Measurements from ENCODE around the gene GABPB2. TPM values are rescaled to one million over a fixed set of nuclear protein-coding genes. Genes with fewer than 3 reads are reported as not detected.

GABPB2 gene
- total RNA-seq, 1 experiment from 2014 or later = 8.1 TPM

DNA sequence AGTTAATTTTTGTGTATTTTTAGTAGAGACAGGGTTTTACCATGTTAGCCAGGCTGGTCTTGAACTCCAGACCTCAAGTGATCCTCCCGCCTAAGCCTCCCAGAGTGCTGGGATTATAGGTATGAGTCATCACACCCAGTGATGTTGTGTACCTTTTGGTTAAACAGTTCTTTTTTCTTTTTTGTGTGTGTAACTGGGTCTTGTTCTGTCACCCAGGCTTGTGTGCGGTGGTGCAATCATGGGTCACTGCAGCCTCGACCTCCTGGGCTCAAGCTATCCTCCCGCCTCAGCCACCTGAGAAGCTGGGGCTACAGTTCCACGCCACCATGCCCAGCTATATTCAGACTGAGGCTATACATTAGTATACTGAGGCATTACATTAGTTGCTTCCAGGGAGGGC, 37.8 kb downstream of the GABPB2 start:
- Histone ChIP-seq H3K4me1 (ENCODE audit: control insufficient read depth, insufficient read depth, low read length) (no peaks in the 10 kb centered on the region), H3K27me3 (ENCODE audit: control insufficient read depth, insufficient read depth, low read length) (no peaks in the 10 kb centered on the region), H3K4me3 (ENCODE audit: low read depth in 2 of 2, low read length in 2 of 2) (no peak overlapping the region), H3K36me3 (ENCODE audit: control insufficient read depth, insufficient read depth, low read length) (no peaks in the 10 kb centered on the region), H3K27ac (ENCODE audit: low read length) (no peak overlapping the region), H3K9me3 (ENCODE audit: control insufficient read depth, insufficient read depth, low read depth, low read length) (no peaks in the 10 kb centered on the region)
- ChIA-PET CTCF (interaction anchor here (1.0 kb wide), 1 partner anchor 9 kb away, joined by 3 read pairs; no protein-coding TSS in a partner anchor), POLR2A (no interaction called here)
- no TSS peak for BruUV-seq (replicated peaks)
- DNase-seq (ENCODE audit: low read depth, low spot score) (no peak), ATAC-seq (no peak)
- intact Hi-C loops (cut with micrococcal nuclease; ENCODE audit: unreplicated experiment) (no loop called here), in situ Hi-C loops (cut with HindIII; ENCODE audit: low pct_unique_long_range_greater_than_20kb, low sequenced_read_pairs) (no loop called here)
- TF ChIP-seq SIN3A (IDR thresholded peaks at IDR 0.05; ENCODE audit: borderline replicate concordance, insufficient read depth, low read depth, low read length) (no peak), TCF7L2 (IDR thresholded peaks at IDR 0.05; ENCODE audit: low read depth, low read length) (no peak), POLR2AphosphoS5 (IDR thresholded peaks at IDR 0.05; ENCODE audit: low read depth, low read length) (no peak)
- TF ChIP-seq, protein P1, sequence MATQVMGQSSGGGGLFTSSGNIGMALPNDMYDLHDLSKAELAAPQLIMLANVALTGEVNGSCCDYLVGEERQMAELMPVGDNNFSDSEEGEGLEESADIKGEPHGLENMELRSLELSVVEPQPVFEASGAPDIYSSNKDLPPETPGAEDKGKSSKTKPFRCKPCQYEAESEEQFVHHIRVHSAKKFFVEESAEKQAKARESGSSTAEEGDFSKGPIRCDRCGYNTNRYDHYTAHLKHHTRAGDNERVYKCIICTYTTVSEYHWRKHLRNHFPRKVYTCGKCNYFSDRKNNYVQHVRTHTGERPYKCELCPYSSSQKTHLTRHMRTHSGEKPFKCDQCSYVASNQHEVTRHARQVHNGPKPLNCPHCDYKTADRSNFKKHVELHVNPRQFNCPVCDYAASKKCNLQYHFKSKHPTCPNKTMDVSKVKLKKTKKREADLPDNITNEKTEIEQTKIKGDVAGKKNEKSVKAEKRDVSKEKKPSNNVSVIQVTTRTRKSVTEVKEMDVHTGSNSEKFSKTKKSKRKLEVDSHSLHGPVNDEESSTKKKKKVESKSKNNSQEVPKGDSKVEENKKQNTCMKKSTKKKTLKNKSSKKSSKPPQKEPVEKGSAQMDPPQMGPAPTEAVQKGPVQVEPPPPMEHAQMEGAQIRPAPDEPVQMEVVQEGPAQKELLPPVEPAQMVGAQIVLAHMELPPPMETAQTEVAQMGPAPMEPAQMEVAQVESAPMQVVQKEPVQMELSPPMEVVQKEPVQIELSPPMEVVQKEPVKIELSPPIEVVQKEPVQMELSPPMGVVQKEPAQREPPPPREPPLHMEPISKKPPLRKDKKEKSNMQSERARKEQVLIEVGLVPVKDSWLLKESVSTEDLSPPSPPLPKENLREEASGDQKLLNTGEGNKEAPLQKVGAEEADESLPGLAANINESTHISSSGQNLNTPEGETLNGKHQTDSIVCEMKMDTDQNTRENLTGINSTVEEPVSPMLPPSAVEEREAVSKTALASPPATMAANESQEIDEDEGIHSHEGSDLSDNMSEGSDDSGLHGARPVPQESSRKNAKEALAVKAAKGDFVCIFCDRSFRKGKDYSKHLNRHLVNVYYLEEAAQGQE (IDR thresholded peaks at IDR 0.05; ENCODE audit: insufficient read depth in 1 of 2, low read depth in 2 of 2, low read length in 1 of 2) = no peak
- TF ChIP-seq, protein P2, sequence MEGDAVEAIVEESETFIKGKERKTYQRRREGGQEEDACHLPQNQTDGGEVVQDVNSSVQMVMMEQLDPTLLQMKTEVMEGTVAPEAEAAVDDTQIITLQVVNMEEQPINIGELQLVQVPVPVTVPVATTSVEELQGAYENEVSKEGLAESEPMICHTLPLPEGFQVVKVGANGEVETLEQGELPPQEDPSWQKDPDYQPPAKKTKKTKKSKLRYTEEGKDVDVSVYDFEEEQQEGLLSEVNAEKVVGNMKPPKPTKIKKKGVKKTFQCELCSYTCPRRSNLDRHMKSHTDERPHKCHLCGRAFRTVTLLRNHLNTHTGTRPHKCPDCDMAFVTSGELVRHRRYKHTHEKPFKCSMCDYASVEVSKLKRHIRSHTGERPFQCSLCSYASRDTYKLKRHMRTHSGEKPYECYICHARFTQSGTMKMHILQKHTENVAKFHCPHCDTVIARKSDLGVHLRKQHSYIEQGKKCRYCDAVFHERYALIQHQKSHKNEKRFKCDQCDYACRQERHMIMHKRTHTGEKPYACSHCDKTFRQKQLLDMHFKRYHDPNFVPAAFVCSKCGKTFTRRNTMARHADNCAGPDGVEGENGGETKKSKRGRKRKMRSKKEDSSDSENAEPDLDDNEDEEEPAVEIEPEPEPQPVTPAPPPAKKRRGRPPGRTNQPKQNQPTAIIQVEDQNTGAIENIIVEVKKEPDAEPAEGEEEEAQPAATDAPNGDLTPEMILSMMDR (IDR thresholded peaks at IDR 0.05) = no peak

DNA sequence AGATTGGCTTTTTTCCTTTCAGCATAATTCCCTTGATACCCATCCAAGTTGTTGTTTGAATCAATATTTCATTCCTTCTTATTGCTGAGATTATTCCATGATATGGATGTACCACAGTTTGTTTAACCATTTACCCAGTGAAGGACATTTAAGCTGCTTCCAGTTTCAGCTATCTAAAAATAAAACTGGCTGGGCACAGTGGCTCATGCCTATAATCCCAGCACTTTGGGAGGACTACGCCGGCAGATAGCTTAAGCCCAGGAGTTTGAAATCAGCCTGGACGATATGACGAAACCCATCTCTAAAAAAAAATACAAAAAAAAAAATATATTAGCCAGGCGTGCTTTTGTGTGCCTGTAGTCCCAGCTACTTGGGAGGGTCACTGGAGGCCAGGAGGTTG, 43.3 kb downstream of the GABPB2 start:
- Histone ChIP-seq H3K4me1 (ENCODE audit: control insufficient read depth, insufficient read depth, low read length) (no peaks in the 10 kb centered on the region), H3K27ac (ENCODE audit: low read length) (no peak overlapping the region), H3K27me3 (ENCODE audit: control insufficient read depth, insufficient read depth, low read length) (no peaks in the 10 kb centered on the region), H3K36me3 (ENCODE audit: control insufficient read depth, insufficient read depth, low read length) (no peaks in the 10 kb centered on the region), H3K4me3 (ENCODE audit: low read depth in 2 of 2, low read length in 2 of 2) (no peak overlapping the region), H3K9me3 (ENCODE audit: control insufficient read depth, insufficient read depth, low read depth, low read length) (no peaks in the 10 kb centered on the region)
- no TSS peak for BruUV-seq (replicated peaks)
- ATAC-seq (no peak), DNase-seq (ENCODE audit: low read depth, low spot score) (no peak)
- ChIA-PET CTCF (interaction anchor here (1.2 kb wide), 1 partner anchor 14 kb away, joined by 5 read pairs; no protein-coding TSS in a partner anchor), POLR2A (interaction anchor here (0.6 kb wide), 1 partner anchor 76 kb away, joined by 6 read pairs; no protein-coding TSS in a partner anchor)
- TF ChIP-seq, protein P2 (IDR thresholded peaks at IDR 0.05) = no peak
- TF ChIP-seq, protein P1 (IDR thresholded peaks at IDR 0.05; ENCODE audit: insufficient read depth in 1 of 2, low read depth in 2 of 2, low read length in 1 of 2) = no peak
- no peak for TF ChIP-seq TCF7L2 (IDR thresholded peaks at IDR 0.05; ENCODE audit: low read depth, low read length)
- TF ChIP-seq POLR2AphosphoS5 (IDR thresholded peaks at IDR 0.05; ENCODE audit: low read depth, low read length) = no peak
- TF ChIP-seq SIN3A (IDR thresholded peaks at IDR 0.05; ENCODE audit: borderline replicate concordance, insufficient read depth, low read depth, low read length) = no peak
- intact Hi-C loops (cut with micrococcal nuclease; ENCODE audit: unreplicated experiment) = no loop called here
- in situ Hi-C loops (cut with HindIII; ENCODE audit: low pct_unique_long_range_greater_than_20kb, low sequenced_read_pairs) = no loop called here

Measured in Panc1 (cell line).